ENCODE results near the gene ENG.
A peak's percentile ranks its signal among the peaks of the same experiment; 100 is the strongest.

DNA sequence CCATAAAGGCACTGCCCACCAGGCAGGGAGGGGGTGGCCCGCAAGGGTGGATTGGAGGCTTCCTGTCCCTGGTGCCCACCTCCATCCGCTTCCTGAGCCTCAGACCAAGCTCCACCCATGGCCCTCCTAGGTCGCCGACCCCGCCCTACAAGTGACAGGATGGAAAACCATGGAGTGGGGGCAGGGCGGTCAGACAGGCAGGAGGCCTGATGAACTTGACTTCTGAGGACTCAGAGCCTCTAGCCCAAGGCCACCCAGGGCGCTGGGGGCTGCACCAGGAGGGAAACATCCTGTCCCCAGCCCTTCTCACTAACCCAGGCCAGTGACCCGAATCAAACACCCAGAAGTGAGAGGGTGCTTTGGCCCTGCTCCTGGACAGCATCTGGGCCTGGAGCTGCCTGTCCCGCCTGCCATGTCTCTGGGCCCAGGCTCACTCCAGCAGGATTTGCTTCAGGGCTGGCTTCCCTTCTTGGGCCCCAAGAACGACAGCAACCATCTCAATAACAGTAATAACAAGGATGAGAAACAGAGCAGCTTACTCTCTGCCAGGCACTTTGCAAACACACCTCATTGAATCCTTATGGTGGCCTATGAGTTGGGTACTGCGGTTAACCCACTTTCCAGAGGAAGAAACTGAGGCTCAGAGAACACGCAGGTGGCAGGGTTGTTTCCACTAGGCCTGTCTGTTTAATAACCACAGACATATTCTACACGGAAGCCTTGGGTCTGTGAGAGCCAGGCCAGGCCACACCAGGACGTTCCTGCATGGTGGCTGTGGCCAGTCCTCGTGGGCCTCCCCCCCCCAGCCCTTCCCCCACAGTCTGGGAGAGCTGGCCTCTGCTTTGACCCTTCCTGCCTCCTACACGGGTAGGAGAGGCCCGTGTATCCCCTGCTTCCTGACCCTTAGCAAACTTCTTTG is 49.4 kb upstream of the ENG start:
- peak in 1 of 4 donors; percentile 57 for TF ChIP-seq POLR2A (IDR thresholded peaks at IDR 0.05)
- TF ChIP-seq, protein P1, sequence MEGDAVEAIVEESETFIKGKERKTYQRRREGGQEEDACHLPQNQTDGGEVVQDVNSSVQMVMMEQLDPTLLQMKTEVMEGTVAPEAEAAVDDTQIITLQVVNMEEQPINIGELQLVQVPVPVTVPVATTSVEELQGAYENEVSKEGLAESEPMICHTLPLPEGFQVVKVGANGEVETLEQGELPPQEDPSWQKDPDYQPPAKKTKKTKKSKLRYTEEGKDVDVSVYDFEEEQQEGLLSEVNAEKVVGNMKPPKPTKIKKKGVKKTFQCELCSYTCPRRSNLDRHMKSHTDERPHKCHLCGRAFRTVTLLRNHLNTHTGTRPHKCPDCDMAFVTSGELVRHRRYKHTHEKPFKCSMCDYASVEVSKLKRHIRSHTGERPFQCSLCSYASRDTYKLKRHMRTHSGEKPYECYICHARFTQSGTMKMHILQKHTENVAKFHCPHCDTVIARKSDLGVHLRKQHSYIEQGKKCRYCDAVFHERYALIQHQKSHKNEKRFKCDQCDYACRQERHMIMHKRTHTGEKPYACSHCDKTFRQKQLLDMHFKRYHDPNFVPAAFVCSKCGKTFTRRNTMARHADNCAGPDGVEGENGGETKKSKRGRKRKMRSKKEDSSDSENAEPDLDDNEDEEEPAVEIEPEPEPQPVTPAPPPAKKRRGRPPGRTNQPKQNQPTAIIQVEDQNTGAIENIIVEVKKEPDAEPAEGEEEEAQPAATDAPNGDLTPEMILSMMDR (IDR thresholded peaks at IDR 0.05), result no peak

Data from esophagus squamous epithelium (tissue), 4 donors.